HCT116 (cell line): ENCODE measurements around the gene SF1. TPM values are rescaled to one million over a fixed set of nuclear protein-coding genes. Genes with fewer than 3 reads are reported as not detected.

Experiments
- ATAC-seq: fragments of 200-7000 bp; cut with Tn5 transposase; 2 replicates; pipeline ENCODE4 v1.9.1; 2020; ENCODE audit warnings: mild to moderate bottlenecking, moderate library complexity
- BruUV-seq: library from RNA; stranded (reverse); fragments of 400-500 nt; replicated peaks from 2 replicates; lab custom pipeline; 2021; lab: Mats Ljungman, UMichigan
- CTCF ChIA-PET: fragments of 300-600 bp; sonication (Branson Sonifier 250); formaldehyde crosslinking; loops from one replicate; lab custom pipeline; 2021; ENCODE audit warnings: antibody characterized with exemption; lab: Charles Lee
- POLR2A ChIA-PET: fragments of 300-600, 350-600 bp; sonication (Branson Sonifier 250); formaldehyde crosslinking; loops from one replicate; lab custom pipeline; 2021; ENCODE audit warnings: antibody characterized with exemption; lab: Charles Lee
- RAD21 ChIA-PET, 2 experiments: fragments of 300-600 bp; sonication (Branson Sonifier 250); formaldehyde crosslinking; loops; one replicate each; lab custom pipeline; 2023; ENCODE audit warnings: low total read pairs in 2 of 2; ENCODE audit not compliant: uncharacterized antibody in 2 of 2, unreplicated experiment in 2 of 2, low non-redundant PET in 1 of 2; lab: Charles Lee
- DNase-seq: peaks from one replicate; pipeline ENCODE4 v3.0.0-alpha.2; 2010; ENCODE audit warnings: low read depth, low spot score
- H2AFZ ChIP-seq: fragments of 200-600 bp; shearing (Covaris generic), sonication (generic); 2 replicates; pipeline ENCODE4 v1.6.1; 2017; ENCODE audit warnings: low read depth, mixed run types, mixed read lengths, antibody characterized with exemption, low read length; ENCODE audit not compliant: poor library complexity, severe bottlenecking
- H3K27ac ChIP-seq: 2 replicates; pipeline ENCODE4 v1.5.1; 2012; ENCODE audit warnings: low read depth, low read length
- H3K27me3 ChIP-seq: fragments of 200-600 bp; sonication (generic); 2 replicates; pipeline ENCODE4 v1.6.1; 2016; ENCODE audit warnings: mixed run types, low read length, mixed read lengths; ENCODE audit not compliant: insufficient read depth
- H3K36me3 ChIP-seq, 2 experiments: fragments of 200-500 bp in 1 of 2; fragments of 200-600 bp in 1 of 2; sonication (Bioruptor generic) in 1 of 2; sonication (generic) in 1 of 2; 2 replicates each; pipeline versions ENCODE4 v1.5.1 to v1.6.1; 2014 to 2016; ENCODE audit warnings: low read length in 2 of 2, inconsistent platforms in 1 of 2, mixed read lengths in 1 of 2, mixed run types in 1 of 2; ENCODE audit not compliant: insufficient read depth in 2 of 2, control insufficient read depth in 1 of 2
- H3K4me1 ChIP-seq, 2 experiments: fragments of 200-600 bp in 1 of 2; sonication (generic) in 1 of 2; 2 replicates each; pipeline versions ENCODE4 v1.5.1 to v1.6.1; 2012 to 2017; ENCODE audit warnings: low read length in 2 of 2, inconsistent platforms in 1 of 2, mild to moderate bottlenecking in 1 of 2, mixed read lengths in 1 of 2, mixed run types in 1 of 2, moderate library complexity in 1 of 2; ENCODE audit not compliant: insufficient read depth in 2 of 2, control insufficient read depth in 1 of 2
- H3K4me2 ChIP-seq: fragments of 200-600 bp; sonication (generic); 2 replicates; pipeline ENCODE4 v1.6.1; 2017; ENCODE audit warnings: mixed run types, low read length, mixed read lengths
- H3K4me3 ChIP-seq, 2 experiments: fragments of 200-600 bp in 1 of 2; sonication (generic) in 1 of 2; replicated peaks in 1 of 2; 2 replicates each; pipeline ENCODE4 v1.5.1; 2011 to 2016; ENCODE audit warnings: low read length in 2 of 2, control low read depth in 1 of 2, low read depth in 1 of 2, mild to moderate bottlenecking in 1 of 2, mixed read lengths in 1 of 2, mixed run types in 1 of 2
- H3K79me2 ChIP-seq: fragments of 200-600 bp; sonication (generic); 2 replicates; pipeline ENCODE4 v1.6.1; 2017; ENCODE audit warnings: mild to moderate bottlenecking, mixed run types, low read length, moderate library complexity, mixed read lengths; ENCODE audit not compliant: insufficient read depth
- H3K9ac ChIP-seq: fragments of 200-600 bp; sonication (generic); 2 replicates; pipeline ENCODE4 v1.6.1; 2016; ENCODE audit warnings: low read length, mixed read lengths
- H3K9me2 ChIP-seq: fragments of 200-600 bp; sonication (generic), shearing (Covaris generic); 2 replicates; pipeline ENCODE4 v1.6.1; 2017; ENCODE audit warnings: mixed run types, mild to moderate bottlenecking, moderate library complexity; ENCODE audit not compliant: insufficient read depth
- H3K9me3 ChIP-seq, 2 experiments: fragments of 200-500 bp in 1 of 2; fragments of 200-600 bp in 1 of 2; sonication (Bioruptor generic) in 1 of 2; sonication (generic) in 1 of 2; 2 replicates each; pipeline ENCODE4 v1.6.1; 2014 to 2017; ENCODE audit warnings: low read length in 2 of 2, mixed read lengths in 2 of 2, inconsistent platforms in 1 of 2, low read depth in 1 of 2, mild to moderate bottlenecking in 1 of 2, mixed run types in 1 of 2, moderate library complexity in 1 of 2; ENCODE audit not compliant: control insufficient read depth in 1 of 2, insufficient read depth in 1 of 2
- H4K20me1 ChIP-seq: fragments of 200-600 bp; sonication (generic), shearing (Covaris generic); 2 replicates; pipeline ENCODE4 v1.6.1; 2017; ENCODE audit warnings: mixed run types, mild to moderate bottlenecking, moderate library complexity; ENCODE audit not compliant: insufficient read depth
- CBX3 ChIP-seq: IDR thresholded peaks from 2 replicates; pipeline ENCODE4 v1.6.1; 2012; ENCODE audit warnings: low read depth
- EGR1 ChIP-seq: IDR thresholded peaks from 2 replicates; pipeline ENCODE4 v1.6.1; 2012; ENCODE audit warnings: low read depth
- EZH2phosphoT487 ChIP-seq: fragments of 200-600 bp; IDR thresholded peaks from 2 replicates; pipeline ENCODE4 v1.6.1; 2018; ENCODE audit warnings: antibody characterized with exemption, borderline replicate concordance
- FOSL1 ChIP-seq: IDR thresholded peaks from 2 replicates; pipeline ENCODE4 v1.6.1; 2012; ENCODE audit warnings: low read depth
- JUND ChIP-seq: IDR thresholded peaks from 2 replicates; pipeline ENCODE4 v1.6.1; 2012
- POLR2AphosphoS5 ChIP-seq: IDR thresholded peaks from 2 replicates; pipeline ENCODE4 v1.6.1; 2011; ENCODE audit warnings: mild to moderate bottlenecking, low read depth, low read length, moderate library complexity
- SRF ChIP-seq: IDR thresholded peaks from 2 replicates; pipeline ENCODE4 v1.6.1; 2012; ENCODE audit warnings: low read depth
- ZFX ChIP-seq: fragments of 450-650 bp; IDR thresholded peaks from 2 replicates; pipeline ENCODE4 v1.6.1; 2017
- intact Hi-C: fragments of 100-400 bp; cut with micrococcal nuclease; formaldehyde crosslinking; loops from 2 replicates; pipeline ENCODE4 v1.10.0; 2022
- total RNA-seq: library from RNA; stranded (reverse); gene quantifications from one replicate; pipeline ENCODE4 v1.2.1, GENCODE V29; 2021; ENCODE audit not compliant: unreplicated experiment
- TF ChIP-seq, protein P1 (sequence below), 3 experiments: fragments of 200-600 bp in 1 of 3; sonication (generic) in 1 of 3; IDR thresholded peaks in 2 of 3; conservative IDR thresholded peaks in 1 of 3; 2 replicates each; pipeline ENCODE4 v1.5.1; 2012 to 2017; ENCODE audit warnings: low read depth in 2 of 3, low read length in 2 of 3, antibody characterized with exemption in 1 of 3, borderline replicate concordance in 1 of 3, control low read depth in 1 of 3, mild to moderate bottlenecking in 1 of 3, mixed read lengths in 1 of 3, mixed run types in 1 of 3, moderate library complexity in 1 of 3; ENCODE audit not compliant: insufficient read depth in 1 of 3
- TF ChIP-seq, protein P2 (sequence below): IDR thresholded peaks from 2 replicates; pipeline ENCODE4 v1.6.1; 2011; ENCODE audit warnings: mild to moderate bottlenecking, low read length, moderate library complexity; ENCODE audit not compliant: insufficient replicate concordance; ENCODE audit errors: extremely low read depth
- TF ChIP-seq, protein P3 (sequence below): IDR thresholded peaks from 2 replicates; pipeline ENCODE4 v1.6.1; 2012; ENCODE audit warnings: low read depth
- TF ChIP-seq, protein P4 (sequence below): IDR thresholded peaks from 2 replicates; pipeline ENCODE4 v1.6.1; 2012

SF1 gene
- total RNA-seq, 1 experiment from 2014 or later, result 403 TPM

DNA sequence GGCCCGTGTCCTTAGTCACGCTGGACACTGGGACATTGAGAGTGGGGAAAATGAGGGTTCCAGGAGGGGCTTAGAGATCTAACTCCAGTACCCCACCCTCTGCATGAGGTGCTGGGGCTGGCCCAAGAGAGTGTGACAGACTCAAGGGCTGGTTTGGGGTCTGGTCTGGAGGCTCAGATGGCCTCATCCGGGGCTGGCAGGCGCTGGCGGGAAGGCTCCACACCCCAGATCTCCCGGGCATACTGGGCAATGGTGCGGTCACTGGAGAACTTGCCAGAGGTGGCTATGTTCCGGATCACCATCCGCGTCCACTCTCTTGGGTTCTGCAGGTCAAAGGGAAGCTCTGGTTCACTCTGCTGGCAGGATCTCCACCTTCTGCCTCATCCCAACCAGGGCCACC is 31.9 kb downstream of the SF1 start:
- Histone ChIP-seq H3K27ac (no peak overlapping the region), H3K4me3 (no peak overlapping the region), H2AFZ (no peak overlapping the region), H3K9ac (no peak overlapping the region), H3K4me2 (no peak overlapping the region), H3K9me3 (no peaks in the 10 kb centered on the region), H3K79me2 (no peaks in the 10 kb centered on the region), H3K27me3 (no peaks in the 10 kb centered on the region), H4K20me1 (no peaks in the 10 kb centered on the region), H3K9me2 (no peaks in the 10 kb centered on the region), H3K36me3 (no peaks in the 10 kb centered on the region), H3K4me1 (peaks cover 7 to 26% of the 10 kb centered on the region in 2 experiments; a peak in 3 of 4 replicates)
- intact Hi-C loops, result no loop called here
- TF ChIP-seq FOSL1 (no peak), EZH2phosphoT487 (no peak), ZFX (no peak), EGR1 (no peak), SRF (no peak), CBX3 (no peak), POLR2AphosphoS5 (no peak), JUND (no peak)
- TF ChIP-seq, protein P1, sequence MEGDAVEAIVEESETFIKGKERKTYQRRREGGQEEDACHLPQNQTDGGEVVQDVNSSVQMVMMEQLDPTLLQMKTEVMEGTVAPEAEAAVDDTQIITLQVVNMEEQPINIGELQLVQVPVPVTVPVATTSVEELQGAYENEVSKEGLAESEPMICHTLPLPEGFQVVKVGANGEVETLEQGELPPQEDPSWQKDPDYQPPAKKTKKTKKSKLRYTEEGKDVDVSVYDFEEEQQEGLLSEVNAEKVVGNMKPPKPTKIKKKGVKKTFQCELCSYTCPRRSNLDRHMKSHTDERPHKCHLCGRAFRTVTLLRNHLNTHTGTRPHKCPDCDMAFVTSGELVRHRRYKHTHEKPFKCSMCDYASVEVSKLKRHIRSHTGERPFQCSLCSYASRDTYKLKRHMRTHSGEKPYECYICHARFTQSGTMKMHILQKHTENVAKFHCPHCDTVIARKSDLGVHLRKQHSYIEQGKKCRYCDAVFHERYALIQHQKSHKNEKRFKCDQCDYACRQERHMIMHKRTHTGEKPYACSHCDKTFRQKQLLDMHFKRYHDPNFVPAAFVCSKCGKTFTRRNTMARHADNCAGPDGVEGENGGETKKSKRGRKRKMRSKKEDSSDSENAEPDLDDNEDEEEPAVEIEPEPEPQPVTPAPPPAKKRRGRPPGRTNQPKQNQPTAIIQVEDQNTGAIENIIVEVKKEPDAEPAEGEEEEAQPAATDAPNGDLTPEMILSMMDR (IDR thresholded peaks at IDR 0.05 in 2 of 3, conservative IDR thresholded peaks at IDR 0.05 in 1 of 3; ENCODE audit: borderline replicate concordance in 1 of 3, insufficient read depth in 1 of 3, low read depth in 2 of 3, low read length in 2 of 3), result no peak
- TF ChIP-seq, protein P2, sequence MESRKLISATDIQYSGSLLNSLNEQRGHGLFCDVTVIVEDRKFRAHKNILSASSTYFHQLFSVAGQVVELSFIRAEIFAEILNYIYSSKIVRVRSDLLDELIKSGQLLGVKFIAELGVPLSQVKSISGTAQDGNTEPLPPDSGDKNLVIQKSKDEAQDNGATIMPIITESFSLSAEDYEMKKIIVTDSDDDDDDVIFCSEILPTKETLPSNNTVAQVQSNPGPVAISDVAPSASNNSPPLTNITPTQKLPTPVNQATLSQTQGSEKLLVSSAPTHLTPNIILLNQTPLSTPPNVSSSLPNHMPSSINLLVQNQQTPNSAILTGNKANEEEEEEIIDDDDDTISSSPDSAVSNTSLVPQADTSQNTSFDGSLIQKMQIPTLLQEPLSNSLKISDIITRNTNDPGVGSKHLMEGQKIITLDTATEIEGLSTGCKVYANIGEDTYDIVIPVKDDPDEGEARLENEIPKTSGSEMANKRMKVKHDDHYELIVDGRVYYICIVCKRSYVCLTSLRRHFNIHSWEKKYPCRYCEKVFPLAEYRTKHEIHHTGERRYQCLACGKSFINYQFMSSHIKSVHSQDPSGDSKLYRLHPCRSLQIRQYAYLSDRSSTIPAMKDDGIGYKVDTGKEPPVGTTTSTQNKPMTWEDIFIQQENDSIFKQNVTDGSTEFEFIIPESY, result no peak
- TF ChIP-seq, protein P3, sequence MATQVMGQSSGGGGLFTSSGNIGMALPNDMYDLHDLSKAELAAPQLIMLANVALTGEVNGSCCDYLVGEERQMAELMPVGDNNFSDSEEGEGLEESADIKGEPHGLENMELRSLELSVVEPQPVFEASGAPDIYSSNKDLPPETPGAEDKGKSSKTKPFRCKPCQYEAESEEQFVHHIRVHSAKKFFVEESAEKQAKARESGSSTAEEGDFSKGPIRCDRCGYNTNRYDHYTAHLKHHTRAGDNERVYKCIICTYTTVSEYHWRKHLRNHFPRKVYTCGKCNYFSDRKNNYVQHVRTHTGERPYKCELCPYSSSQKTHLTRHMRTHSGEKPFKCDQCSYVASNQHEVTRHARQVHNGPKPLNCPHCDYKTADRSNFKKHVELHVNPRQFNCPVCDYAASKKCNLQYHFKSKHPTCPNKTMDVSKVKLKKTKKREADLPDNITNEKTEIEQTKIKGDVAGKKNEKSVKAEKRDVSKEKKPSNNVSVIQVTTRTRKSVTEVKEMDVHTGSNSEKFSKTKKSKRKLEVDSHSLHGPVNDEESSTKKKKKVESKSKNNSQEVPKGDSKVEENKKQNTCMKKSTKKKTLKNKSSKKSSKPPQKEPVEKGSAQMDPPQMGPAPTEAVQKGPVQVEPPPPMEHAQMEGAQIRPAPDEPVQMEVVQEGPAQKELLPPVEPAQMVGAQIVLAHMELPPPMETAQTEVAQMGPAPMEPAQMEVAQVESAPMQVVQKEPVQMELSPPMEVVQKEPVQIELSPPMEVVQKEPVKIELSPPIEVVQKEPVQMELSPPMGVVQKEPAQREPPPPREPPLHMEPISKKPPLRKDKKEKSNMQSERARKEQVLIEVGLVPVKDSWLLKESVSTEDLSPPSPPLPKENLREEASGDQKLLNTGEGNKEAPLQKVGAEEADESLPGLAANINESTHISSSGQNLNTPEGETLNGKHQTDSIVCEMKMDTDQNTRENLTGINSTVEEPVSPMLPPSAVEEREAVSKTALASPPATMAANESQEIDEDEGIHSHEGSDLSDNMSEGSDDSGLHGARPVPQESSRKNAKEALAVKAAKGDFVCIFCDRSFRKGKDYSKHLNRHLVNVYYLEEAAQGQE, result no peak
- TF ChIP-seq, protein P4, sequence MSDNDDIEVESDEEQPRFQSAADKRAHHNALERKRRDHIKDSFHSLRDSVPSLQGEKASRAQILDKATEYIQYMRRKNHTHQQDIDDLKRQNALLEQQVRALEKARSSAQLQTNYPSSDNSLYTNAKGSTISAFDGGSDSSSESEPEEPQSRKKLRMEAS, result no peak
- CTCF ChIA-PET, result no interaction called here
- no TSS peak for BruUV-seq
- RAD21 ChIA-PET, result no interaction called here
- DNase-seq (no peak), ATAC-seq (no peak)
- POLR2A ChIA-PET, result no interaction called here
